Stimulated activated CD4-positive, alpha-beta T cell treated with anti-CD3 and anti-CD28 coated beads, Interleukin-1b, Interleukin-23, amount 100 ng/mL, for 24 hours (primary cell): Measurements from ENCODE around the gene UST.
A peak's percentile ranks its signal among the peaks of the same experiment; 100 is the strongest.
"Not testable (repeated sequence)": the region's sequence is repeated elsewhere in the genome, so short reads cannot be mapped to it uniquely, and the experiment has no call there.

Experiments used
- DNase-seq, 4 experiments: peaks; one replicate each; pipeline ENCODE4 v3.0.0-alpha.2; 2020; ENCODE audit warnings: low read depth in 4 of 4, low spot score in 1 of 4

UST gene

DNA sequence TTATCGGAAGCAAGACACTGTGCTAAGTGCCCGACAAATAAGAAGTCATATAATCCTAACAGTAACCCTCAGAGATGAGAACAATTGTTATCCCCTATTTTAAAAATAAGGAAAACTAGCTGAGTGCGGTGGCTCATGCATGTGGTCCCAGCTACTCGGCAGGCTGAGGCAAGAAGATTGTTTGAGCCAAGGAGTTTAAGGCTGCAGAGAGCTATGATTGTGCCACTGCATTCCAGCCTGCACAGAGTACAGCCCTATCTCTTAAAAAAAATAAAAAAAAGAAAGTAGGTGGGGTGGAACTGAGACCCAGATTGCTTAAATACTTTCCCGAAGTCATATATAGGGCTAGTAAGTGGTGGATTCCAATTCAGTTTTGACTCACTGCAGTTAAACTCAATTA is 84.7 kb downstream of the UST start:
- no peak for DNase-seq

DNA sequence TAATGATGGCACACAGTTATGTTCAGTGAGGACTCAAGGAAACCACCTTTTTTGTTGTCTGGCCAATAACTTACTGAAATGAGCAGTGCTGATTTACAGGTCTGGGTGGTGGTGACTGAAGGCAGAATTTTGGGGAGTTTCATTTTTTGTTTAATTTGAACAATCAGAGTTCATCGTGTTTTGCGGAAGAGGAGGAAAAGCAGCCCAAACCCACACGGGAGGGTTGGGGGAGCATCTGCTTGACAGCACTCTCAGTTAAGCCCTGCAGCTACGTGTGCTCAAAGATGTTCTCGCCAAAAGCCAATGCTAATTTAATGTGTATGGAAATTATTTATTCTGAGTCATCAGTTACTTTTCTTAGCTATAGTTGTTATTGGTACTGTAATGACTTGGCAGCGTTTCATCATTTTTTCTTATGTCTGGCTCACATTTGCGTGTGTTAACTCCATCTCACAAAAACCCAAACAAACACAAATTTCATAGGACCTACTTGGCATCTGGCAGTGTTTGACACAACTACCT is 89.2 kb downstream of the UST start:
- peak in 2 of 4 experiments; percentile 14 to 28 for DNase-seq

DNA sequence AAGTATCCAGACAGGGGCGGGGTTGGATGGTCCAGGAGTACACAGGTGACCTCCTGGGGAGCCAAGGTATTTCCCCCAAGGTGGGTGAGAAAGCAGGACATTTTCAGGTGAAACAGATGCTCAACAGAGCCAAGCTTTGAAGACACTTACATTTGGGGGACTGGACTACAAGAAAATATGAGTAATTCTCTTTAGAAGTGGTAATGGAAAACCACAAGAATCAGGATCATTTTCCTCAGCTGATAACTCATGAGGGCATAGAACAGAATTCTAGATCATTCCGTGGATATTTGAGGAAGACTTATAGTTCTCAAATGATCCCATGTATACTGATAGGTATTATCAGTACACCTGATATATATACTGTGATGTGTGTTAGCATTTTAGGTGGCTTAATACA is 89.9 kb downstream of the UST start:
- no peak for DNase-seq

DNA sequence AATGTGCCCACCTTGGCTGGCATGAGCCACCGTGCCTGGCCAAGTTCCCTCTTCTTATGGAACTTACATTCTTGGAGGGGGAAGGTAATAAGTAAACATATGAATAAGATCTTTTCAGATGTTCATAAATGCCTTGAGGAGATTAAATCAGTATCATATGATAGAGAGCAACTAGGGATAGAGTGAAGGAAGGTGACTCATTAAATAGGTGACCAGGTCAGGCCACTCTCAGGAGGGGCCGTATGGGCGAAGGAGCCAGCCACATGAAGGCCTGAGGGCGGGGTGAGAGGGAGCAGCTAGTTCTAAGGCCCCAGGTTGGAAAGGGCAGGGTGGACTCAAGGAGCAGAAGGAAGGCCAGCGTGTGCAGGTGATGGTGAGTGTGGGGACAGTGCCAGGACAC is 91.1 kb downstream of the UST start:
- no peak for DNase-seq

DNA sequence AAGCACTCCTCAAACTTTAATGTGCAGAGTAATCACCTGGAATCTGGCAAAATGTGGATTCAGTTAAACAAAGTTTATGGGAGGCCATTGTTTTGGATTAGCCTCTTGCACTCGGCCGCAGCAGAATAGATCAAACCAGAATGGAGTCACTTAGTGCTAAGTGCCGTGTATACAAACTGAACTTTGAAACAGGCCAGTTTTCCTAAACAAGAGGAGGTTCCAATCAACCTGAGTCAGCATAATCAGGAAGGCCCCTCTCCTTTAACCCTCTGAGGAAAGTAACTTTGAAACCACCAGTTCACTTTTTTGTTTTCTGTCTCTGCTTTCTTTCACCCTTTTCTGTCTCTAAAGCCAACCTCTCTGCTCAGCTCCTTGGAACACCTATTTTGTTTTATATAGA is 92.2 kb downstream of the UST start:
- DNase-seq: no peak

DNA sequence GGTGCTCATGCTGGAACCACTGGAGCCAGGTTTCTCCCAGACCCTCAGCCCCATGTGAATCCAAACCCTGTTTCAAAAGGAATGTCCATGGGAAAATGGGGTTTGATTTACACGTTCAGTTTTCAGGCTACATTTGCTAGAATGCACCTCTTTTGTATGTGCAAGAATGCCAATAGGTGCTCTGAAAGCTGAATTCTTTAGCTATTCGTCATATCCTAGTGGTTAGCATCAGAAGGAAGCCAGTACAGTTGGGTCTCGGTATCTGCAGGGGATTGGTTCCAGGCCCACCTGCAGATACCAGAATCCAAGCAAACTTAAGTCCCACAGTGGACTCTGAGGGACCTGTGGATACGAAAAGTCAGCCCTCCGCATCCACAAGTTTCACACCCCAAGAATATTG is 93.4 kb downstream of the UST start:
- DNase-seq: no peak

DNA sequence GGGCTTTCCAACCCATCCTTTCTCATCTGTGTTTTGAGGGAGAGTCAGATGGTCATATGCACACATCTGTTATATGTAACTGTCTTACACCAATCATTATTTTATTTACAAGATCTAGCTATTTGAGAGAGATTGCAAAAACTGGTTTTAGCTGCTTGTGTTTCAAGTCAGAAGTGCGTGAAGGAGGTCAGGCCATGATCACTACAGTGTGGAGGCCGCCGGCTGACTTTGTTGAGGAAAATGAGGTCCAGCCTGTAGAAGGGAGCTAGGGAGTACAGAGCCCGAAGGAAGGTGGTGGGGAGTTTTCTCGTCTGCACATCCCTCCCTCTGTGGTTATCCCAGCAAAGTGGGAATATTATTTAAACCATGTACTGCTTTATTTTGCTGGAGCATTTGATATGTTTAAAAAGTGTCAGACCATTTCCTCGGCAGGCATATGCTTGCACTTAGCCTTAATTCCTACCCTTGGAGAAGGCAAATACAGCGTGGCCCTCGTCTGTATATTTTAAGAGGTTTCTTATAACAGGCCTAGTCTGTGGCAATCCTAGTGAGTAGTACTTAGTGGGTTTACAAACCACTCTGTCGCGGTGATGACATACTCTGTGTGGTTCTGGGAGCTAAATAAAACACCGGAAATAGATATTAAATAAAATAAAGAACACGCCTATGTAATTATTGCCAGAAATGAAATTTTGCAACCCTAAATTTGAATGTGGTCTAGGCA is 95.6 kb downstream of the UST start:
- DNase-seq: no peak

DNA sequence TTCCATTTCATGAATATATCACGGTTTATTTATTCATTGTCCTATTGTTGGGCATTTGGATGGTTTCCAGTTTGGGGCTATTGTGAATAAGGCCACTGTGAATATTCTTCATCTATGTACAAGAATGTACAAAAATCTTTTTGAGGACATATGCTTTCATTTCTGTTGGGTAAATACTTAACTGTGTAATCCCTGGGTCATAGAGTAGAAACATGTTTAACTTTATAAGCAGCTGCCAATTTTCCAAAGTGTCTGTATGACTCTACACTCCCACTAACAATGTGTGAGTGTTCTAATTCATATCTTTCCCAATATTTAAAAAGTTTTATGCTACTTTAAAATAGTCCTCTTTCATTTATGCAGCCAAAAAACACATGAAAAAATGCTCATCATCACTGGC is 98.6 kb downstream of the UST start:
- DNase-seq: no peak

DNA sequence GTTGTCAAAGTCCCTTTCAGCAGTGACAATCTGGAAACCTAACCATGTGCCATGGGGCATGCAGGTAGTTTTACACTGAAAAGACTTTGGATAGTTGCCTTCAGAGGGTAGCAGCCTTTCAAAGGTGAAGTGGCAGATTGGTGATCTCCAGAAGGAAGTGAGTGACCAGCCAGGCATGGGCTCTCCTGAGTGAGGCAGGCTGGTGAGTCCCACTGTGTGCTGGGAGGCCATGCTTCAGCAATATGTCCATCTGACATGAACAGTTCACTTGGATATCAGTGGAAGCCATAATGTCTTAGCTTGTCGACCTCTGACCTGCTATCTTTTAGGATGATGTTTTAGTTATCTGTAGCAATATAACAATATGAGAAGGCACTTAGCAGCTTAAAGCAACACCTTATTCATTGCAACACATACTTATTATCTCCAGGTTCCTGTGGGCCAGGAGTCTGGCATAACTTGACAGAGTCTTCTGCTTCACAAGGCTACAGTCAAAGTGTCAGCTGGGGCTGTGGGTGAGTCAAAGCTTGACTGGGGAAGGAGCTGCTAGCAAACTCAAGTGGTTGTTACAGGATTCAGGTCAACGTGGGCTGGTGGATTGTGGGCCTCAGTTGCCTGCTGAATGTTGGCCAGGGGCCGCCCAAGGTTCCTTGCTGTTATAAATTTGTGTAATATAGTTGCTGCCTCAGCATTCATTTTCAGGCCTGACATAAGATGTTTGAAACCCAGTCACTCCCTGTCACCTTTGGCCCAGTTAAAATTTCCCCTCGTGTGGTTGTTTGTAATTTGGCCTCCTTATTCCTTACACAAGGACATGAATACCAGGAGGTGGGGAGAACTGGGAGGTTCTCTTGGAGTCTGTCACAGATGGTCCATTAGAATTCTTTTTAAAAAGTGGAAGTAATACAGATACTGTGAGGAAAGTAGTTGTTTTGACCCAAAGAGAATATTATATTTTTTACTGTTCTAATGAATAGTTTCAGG is 100.2 kb downstream of the UST start:
- DNase-seq: no peak

DNA sequence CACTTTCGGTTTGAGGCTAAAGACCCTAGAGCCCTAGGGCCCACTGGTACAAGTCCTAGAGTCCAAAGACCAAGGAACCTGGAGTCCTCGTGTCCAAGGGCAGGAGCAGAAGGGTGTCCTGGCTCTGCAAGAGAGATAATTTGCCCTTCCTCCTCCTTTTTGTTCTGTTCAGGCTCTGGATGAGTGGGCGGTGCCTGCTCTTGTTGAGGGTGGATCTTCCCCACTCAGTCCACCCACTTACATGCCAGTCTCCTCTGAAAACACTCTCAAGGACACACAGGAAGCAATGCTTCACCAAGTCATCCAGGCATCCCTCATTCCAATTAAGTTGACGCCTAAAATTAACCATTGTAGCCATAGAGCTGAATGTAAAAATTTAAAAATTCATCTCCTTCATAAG is 102.1 kb downstream of the UST start:
- no peak for DNase-seq

DNA sequence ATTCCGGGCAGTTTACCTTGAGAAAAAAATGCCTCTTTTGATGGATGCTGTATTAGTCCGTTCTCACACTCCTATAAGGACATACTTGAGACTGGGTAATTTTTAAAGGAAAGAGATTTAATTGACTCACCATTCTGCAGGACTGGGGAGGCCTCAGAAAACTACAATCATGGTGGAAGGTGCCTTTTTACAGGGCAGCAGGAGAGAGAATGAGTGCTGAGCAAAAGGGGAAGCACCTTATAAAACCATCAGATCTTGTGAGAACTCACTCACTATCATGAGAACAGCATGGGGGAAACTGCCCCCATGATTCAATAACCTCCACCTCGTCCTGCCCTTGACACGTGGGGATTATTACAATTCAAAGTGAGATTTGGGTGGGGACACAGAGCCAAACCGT is 102.6 kb downstream of the UST start:
- not testable (repeated sequence) for DNase-seq

DNA sequence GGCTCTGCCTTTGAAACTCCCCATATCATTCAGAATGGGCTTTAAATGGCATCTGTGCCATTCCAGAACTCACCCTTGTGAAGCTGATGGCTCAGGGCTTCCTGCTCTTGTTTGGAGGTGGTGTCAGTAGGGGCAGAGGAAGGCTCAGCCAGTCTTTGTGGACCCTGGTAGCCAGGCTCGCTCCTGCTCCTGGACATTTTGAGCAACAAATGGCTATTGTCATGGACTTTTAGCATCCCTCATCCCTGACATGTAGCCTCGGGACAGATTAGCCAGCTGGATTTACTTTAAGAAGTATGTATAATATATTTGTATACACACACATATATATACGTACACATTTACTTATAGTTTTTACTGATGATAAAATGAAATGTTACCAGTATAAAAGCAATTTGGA is 104.1 kb downstream of the UST start:
- no peak for DNase-seq

DNA sequence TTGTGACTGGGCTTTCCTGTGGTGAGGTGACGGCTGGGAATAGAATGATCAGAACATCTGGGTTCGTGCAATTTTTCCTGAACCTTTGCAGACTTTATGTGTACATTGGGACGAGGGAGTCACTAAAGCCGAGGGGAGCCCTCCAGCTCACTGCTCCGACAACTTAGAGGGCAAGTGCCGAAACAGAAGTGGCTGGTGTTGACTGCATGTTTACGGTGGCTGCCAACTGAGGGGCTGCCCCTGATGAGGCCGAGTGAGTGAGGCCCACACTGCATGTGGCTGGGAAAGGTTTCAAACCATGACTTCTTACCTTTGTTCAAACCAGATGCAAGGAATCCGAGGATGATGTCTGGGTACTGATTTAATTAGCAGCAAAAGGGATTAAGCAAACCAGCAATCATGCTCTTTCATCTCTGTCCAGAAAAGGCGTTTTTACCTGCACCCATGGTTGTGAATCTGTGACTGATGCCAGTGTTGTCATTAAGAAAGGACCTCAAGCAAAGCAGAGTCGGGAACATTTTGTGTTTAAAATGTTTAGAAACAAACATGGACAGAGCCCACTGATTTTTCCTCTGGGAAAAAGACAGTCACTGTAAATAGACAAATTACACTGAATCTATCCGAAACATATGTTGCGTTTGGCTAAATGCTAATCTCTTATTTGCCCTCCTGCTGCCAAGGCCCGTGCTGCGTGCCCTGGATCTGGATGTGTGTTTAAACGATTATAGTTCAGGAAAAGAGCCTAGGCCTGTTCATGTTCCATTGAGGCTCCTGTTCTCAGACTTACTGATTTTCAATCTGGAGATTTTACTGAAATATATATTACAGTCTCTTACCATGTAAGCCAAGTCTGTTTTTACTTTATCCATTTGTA is 105.1 kb downstream of the UST start:
- DNase-seq: no peak

DNA sequence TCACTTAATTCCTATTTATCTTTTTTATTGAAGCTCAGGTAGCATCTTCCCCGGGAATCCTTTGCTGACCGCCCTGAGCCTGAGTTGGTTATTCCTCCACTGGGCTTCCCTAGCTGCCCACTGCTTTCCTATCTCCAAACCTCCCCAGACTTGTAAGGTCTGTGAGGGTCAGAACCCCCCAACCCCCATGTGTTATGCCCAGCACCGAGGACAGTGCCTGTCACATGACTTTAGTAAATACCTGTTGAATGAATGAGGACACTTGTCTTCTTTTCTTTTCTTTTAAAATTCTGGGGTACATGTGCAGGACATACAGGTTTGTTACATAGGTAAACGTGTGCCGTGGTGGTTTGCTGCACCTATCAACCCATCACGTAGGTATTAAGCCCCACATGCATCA is 105.9 kb downstream of the UST start:
- no peak for DNase-seq

DNA sequence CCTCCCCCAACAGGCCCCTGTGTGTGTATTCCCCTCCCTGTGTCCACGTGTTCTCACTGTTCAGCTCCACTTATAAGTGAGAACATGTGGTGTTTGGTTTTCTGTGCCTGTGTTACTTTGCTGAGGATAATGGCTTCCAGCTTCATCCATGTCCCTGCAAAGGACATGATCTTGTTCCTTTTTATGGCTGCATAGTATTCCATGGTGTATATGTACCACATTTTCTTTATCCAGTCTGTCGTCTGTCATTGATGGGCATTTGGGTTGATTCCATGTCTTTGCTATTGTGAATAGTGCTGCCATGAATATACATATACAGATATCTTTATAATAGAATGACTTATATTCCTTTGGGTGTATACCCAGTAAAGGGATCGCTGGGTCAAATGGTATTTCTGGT is 106.3 kb downstream of the UST start:
- DNase-seq: not testable (repeated sequence)

DNA sequence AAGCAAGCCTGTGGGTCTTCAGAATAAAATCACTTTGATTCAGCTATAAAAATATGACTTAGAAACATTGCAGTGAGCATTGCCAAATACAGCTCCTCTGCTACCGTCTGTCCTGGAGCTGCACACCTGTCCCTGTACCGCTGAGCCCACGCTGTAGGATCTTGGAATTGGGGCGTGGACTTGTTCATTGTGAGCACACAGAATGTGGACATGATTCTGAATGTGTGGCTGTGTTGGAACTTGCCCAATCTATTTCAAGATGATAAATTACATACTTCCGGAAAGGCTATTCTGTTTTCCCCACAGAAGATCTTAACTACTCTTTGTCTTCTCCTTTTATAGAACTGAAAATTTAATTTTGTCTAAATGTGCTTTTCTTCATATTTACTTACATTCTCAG is 107.3 kb downstream of the UST start:
- no peak for DNase-seq

DNA sequence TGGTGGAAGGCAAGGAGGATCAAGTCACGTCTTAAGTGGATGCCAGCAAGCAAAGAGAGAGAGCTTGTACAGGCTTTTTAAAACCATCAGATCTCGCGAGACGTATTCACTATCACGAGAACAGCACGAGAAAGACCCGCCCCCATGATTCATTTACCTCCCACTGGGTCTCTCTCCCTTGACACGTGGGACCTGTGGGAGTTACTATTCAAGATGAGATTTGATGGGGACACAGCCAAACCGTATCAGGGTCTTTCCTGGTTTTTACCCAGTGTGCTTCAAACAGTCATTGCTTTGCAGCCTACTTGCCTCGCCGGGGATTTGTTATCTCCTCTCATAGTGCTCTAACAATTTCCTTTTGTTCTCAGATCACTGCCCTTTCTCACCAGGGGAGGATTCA is 108.2 kb downstream of the UST start:
- DNase-seq: no peak

DNA sequence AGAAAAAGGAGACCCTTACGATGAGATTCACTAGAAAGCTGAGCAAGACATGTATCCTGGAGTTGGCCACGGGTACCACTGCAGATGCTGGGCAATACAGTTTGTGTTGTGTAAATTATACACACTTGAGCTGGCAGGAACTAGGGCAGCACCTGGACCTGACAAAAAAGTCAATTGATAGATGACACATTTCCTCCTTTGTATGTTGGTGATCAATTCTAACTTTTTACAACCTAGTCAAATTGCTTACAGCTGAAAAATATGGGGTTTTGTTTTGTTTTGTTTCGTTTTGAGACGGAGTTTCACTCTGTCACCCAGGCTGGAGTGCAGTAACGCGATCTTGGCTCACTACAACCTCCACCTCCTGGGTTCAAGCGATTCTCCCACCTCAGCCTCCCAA is 108.9 kb downstream of the UST start:
- DNase-seq: no peak

DNA sequence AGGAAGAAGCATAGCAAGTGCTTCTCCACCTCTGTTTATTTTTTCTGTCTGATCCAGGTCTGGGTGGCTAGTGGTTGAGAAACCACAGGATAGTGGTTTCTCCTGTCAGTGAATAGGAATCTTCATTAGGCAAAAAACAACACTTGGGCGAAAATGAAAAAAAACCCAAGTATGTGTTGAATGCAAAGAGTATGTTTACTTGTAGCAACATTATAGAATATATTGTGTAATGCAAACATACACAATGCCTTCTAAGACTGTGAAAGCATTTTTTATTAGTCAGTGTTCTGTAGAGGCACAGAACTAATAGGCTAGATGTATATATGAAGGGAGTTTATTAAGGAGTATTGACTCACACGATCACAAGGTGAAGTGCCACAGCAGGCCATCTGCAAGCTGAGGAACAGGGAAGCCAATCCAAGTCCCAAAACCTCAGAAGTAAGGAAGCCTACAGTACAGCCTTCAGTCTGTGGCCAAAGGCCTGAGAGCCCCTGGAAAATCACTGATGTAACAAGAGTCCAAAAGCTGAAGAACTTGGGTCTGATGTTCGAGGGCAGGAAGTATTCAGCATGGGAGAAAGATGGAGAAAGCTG is 111.1 kb downstream of the UST start:
- DNase-seq: no peak

DNA sequence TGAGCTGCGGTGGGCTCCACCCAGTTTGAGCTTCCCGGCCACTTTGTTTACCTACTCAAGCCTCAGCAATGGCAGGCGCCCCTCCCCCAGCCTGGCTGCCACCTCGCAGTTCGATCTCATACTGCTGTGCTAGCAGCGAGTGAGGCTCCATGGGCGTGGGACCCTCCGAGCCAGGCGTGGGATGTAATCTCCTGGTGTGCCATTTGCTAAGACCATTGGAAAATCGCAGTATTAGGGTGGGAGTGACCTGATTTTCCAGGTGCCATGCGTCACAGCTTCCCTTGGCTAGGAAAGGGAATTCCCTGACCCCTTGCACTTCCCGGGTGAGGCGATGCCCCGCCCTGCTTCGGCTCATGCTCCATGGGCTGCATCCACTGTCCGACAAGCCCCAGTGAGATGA is 117.3 kb downstream of the UST start:
- not testable (repeated sequence) for DNase-seq

DNA sequence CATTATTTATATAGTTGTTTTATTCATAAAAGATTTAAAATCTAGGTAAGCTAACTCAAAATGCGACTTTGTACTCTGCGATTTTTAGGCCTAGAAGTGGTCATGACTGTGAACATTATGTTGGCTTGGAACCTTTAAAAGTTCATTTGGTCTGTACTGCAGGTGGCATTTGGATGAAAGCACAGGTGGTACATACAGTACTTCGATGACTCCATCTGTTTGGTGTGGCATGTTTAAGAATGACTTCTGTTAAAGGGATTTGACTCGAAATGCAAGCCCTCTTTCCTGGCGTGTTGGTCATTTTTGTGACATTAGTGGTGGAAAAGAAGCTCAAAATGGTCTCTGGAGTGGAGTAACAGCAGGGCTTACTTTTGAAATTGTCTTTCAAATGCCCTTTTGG is 118.1 kb downstream of the UST start:
- DNase-seq: no peak
